ENCODE measurements around the gene ACAA1. TPM values are rescaled to one million over a fixed set of nuclear protein-coding genes. Genes with fewer than 3 reads are reported as not detected.
A peak's percentile ranks its signal among the peaks of the same experiment; 100 is the strongest.

The ACAA1 gene
- total RNA-seq, 1 donor from 2014 or later: 67.6 TPM

DNA sequence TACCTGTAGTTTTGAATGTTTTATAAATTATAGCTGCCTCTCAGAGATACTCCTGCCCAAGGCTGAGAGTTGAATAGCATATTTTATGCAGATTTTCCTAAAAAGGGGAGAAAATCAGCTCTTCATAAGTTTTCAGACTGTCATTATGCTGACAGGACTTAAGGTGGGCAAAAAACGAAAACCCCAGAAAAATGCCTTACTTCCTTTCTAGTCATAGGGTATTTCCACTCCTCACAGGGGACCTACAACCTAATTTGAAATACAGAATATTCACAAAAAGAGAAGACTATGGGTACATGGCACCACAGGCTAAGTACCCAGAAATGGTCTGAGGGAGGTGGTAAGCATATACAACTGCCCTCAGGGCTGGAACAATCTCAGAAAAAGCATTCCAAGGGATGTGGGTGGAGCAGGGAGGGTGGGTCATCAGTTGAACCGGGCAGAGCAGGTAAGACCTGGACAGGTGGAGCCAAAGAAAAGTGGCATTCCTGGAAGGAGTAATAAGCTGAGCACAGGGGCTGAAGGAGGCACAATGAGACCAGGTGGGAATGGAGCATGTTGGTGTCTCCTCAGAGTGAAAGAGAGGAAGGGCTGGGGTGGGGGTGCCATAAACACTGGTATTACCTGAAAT lies 17.8 kb upstream of the ACAA1 start:
- DNase-seq (ENCODE audit: low spot score): no peak

- no peak for DNase-seq (ENCODE audit: low spot score)
Observed at GRCh38 chr3:38154033-38154494, 17.1 kb upstream of the ACAA1 start.

- DNase-seq (ENCODE audit: low spot score): no peak
Observed at GRCh38 chr3:38153221-38153620, 16.3 kb upstream of the ACAA1 start.

GRCh38 chr3:38152609-38153008 lies 15.7 kb upstream of the ACAA1 start:
- no peak for DNase-seq (ENCODE audit: low spot score)

- no peak for DNase-seq (ENCODE audit: low spot score)
Observed at GRCh38 chr3:38151667-38152265, 14.8 kb upstream of the ACAA1 start.

GRCh38 chr3:38150780-38151528 lies 14.0 kb upstream of the ACAA1 start:
- no peak for DNase-seq (ENCODE audit: low spot score)

GRCh38 chr3:38149708-38150107 lies 12.8 kb upstream of the ACAA1 start:
- no peak for DNase-seq (ENCODE audit: low spot score)

DNA sequence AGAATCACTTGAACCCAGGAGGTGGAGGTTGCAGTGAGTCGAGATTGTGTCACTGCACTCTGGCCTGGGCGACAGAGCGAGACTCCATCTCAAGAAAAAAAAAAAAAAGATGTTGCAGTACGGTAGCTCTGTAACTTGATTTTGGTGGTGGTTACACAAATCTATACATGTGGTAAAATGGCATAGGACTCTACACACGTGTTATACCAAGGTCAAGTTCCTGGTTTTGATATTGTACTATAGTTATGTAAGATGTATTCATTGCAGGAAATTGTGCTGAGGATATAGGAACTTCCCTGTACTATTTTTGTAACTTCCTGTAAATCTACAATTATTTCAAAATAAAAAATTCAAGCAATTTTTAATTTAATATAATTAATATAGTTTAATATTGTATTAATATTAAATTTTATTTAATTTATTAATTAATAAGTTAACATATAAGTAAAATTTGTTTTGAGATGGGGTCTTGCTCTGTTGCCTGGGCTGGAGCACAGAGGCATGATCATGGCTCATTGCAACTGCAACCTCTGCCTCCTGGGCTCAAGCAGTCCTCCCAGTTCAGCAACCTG lies 11.5 kb upstream of the ACAA1 start:
- DNase-seq (ENCODE audit: low spot score): no peak

DNA sequence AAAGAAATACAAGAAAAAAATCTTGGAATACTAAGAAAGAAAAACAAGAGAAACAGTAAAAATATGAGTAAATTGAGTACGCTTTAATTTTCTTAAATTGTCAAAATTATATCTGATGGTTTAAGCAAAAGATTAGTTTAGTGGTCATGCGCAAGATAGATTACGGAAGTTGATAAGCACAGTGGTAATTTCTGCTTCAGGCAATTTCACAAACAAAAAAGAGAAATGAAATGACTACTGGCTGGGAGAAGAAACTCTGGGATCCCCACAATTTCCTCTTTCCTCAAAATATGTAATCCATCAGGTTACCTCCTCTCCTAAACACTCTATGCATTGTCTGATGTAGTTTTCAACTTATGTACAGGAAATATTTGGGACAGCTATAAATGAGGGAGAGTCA lies 10.5 kb upstream of the ACAA1 start:
- no peak for DNase-seq (ENCODE audit: low spot score)

DNA sequence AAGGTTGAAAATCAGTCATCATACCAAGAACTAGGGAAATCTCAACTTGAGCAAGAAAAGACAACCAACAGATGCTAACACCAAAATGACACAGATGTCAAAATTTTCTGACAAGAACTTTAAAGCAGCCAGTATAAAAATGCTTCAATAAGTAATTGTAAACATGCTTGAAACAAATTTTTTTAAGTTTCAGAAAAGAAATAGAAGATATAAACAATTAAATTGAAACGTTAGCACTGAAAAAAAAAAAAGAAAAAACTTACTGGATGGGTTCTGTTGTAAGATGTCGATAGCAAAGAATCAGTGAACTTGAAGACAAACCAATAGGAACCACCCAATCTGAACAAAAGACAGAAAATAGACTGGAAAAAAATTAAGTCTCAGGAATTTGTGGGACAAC lies 9.6 kb upstream of the ACAA1 start:
- DNase-seq (ENCODE audit: low spot score): no peak

- no peak for DNase-seq (ENCODE audit: low spot score)
Observed at GRCh38 chr3:38143511-38143910, 6.6 kb upstream of the ACAA1 start.

GRCh38 chr3:38142959-38143358 lies 6.0 kb upstream of the ACAA1 start:
- DNase-seq (ENCODE audit: low spot score): peak; percentile 57

- no peak for DNase-seq (ENCODE audit: low spot score)
Observed at GRCh38 chr3:38141952-38142273, 5.0 kb upstream of the ACAA1 start.

DNA sequence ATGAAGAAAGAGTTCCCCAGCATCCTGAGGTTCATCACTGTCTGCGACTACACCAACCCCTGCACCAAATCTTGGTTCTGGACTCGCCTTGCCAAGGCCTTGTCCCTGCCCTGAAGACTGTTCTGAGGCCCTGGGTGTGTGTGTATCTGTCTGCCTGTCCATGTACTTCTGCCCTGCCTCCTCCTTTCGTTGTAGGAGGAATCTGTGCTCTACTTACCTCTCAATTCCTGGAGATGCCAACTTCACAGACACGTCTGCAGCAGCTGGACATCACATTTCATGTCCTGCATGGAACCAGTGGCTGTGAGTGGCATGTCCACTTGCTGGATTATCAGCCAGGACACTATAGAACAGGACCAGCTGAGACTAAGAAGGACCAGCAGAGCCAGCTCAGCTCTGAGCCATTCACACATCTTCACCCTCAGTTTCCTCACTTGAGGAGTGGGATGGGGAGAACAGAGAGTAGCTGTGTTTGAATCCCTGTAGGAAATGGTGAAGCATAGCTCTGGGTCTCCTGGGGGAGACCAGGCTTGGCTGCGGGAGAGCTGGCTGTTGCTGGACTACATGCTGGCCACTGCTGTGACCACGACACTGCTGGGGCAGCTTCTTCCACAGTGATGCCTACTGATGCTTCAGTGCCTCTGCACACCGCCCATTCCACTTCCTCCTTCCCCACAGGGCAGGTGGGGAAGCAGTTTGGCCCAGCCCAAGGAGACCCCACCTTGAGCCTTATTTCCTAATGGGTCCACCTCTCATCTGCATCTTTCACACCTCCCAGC lies 4.4 kb upstream of the ACAA1 start:
- peak; percentile 87 for DNase-seq (ENCODE audit: low spot score)

GRCh38 chr3:38140326-38141172 lies 3.6 kb upstream of the ACAA1 start:
- DNase-seq (ENCODE audit: low spot score): peak; percentile 69

DNA sequence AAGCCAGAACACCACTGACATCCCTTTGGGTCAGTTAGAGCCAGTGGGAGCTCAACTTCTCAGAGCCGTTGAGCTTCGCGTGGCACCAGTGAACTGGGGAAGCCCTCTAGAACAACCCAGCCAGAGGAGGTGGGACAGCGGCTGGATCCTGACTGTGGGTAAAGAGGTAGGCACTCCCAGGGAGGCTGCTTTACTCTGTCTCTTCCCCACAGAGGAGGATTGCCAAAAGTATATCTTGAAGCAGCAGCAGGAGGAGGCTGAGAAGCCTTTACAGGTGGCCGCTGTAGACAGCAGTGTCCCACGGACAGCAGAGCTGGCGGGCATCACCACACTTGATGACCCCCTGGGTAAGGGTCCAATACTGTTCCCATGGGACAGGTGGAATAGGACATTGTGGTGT lies 2.7 kb upstream of the ACAA1 start:
- peak; percentile 75 for DNase-seq (ENCODE audit: low spot score)

GRCh38 chr3:38139191-38139590 lies 2.3 kb upstream of the ACAA1 start:
- DNase-seq (ENCODE audit: low spot score): no peak

- peak; percentile 96 for DNase-seq (ENCODE audit: low spot score)
Observed at GRCh38 chr3:38138349-38139190, 1.6 kb upstream of the ACAA1 start, which contains the start of gene MYD88. Gene MYD88 (plus strand): TSS chr3:38138661. CDS start chr3:38138701, 40 bp downstream.

DNA sequence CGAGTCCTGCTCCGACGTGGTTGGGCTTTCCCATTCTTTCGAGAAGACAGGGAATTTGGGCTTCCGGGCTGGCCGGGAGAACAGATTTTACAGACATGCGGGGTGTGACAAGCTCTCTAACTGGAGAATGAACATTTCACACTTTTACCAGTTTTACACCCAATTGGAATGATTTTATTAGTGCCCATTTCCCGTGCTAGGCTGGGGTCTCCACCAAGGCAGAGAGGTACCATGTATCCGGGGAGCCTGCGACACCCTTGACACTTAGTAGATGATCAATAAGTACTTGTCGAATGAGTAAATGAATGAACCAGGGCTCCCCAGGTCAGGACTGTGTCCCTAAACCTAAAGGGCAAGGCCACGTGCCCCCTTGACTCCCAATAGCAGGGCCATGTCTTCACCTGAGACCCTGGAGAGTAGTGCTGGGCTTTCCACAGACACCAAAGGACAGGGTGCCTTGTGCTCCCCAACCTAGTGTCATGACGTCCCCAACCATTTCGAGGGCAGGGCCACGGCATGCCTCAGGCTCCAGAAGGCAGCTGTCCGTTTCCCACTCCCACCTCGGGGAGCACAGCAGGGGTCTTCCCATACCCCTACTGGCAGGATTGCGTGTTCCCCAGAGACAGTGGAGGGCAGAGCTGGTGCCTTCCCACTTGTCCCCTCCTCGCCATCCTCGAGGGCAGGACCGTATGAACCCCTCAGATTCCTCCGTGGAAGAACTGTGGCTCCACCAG lies 855 bp upstream of the ACAA1 start:
- no peak for DNase-seq (ENCODE audit: low spot score)
